Activated CD4-positive, alpha-beta T cell treated with anti-CD3 and anti-CD28 coated beads, Interleukin-2, amount 10 ng/mL, durations not matched to agents 24 days and 14 days (primary cell): Measurements from ENCODE around the gene CHCHD6. TPM values are rescaled to one million over a fixed set of nuclear protein-coding genes. Genes with fewer than 3 reads are reported as not detected.
A peak's percentile ranks its signal among the peaks of the same experiment; 100 is the strongest.

Experiments
- DNase-seq: peaks from one replicate; pipeline ENCODE4 v3.0.0; 2022
- H3K27ac Mint-ChIP-seq: one replicate; pipeline ENCODE4 v1.8.0; 2022; ENCODE audit warnings: mild to moderate bottlenecking, mixed read lengths
- H3K27me3 Mint-ChIP-seq: one replicate; pipeline ENCODE4 v1.8.0; 2022; ENCODE audit warnings: mixed read lengths
- H3K36me3 Mint-ChIP-seq: one replicate; pipeline ENCODE4 v1.8.0; 2022; ENCODE audit warnings: low read depth, mild to moderate bottlenecking, mixed read lengths
- H3K4me1 Mint-ChIP-seq: one replicate; pipeline ENCODE4 v1.8.0; 2021; ENCODE audit warnings: mixed read lengths
- H3K4me3 Mint-ChIP-seq: one replicate; pipeline ENCODE4 v1.8.0; 2022; ENCODE audit warnings: mild to moderate bottlenecking, moderate library complexity, mixed read lengths
- H3K9me3 Mint-ChIP-seq: one replicate; pipeline ENCODE4 v1.8.0; 2021; ENCODE audit warnings: mixed read lengths
- intact Hi-C: fragments of 100-400 bp; cut with micrococcal nuclease; formaldehyde crosslinking; loops from one replicate; pipeline ENCODE4 v1.15.1; 2023
- total RNA-seq: library from RNA; stranded (reverse); gene quantifications from 2 replicates; pipeline ENCODE4 v1.2.3, GENCODE V29; 2022

CHCHD6 gene
- total RNA-seq, 1 donor from 2014 or later, result 18.5 TPM

GRCh38 chr3:126858401-126858800, 154.4 kb downstream of the CHCHD6 start:
- DNase-seq, result no peak
- no peaks in the 10 kb centered on the region for H3K9me3 Mint-ChIP-seq
- H3K27ac Mint-ChIP-seq, result no peak overlapping the region
- no peaks in the 10 kb centered on the region for H3K36me3 Mint-ChIP-seq
- H3K4me1 Mint-ChIP-seq, result no peaks in the 10 kb centered on the region
- H3K4me3 Mint-ChIP-seq, result no peak overlapping the region
- intact Hi-C loops, result no loop called here
- H3K27me3 Mint-ChIP-seq, result no peaks in the 10 kb centered on the region

- H3K9me3 Mint-ChIP-seq, result no peaks in the 10 kb centered on the region
- H3K27me3 Mint-ChIP-seq, result no peaks in the 10 kb centered on the region
- intact Hi-C loops, result no loop called here
- no peak overlapping the region for H3K27ac Mint-ChIP-seq
- DNase-seq, result no peak
- no peak overlapping the region for H3K4me3 Mint-ChIP-seq
- H3K4me1 Mint-ChIP-seq, result no peaks in the 10 kb centered on the region
- H3K36me3 Mint-ChIP-seq, result no peaks in the 10 kb centered on the region
Observed at GRCh38 chr3:126858887-126859286, 154.8 kb downstream of the CHCHD6 start.

- DNase-seq, result no peak
- Mint-ChIP-seq H3K36me3 (no peaks in the 10 kb centered on the region), H3K27ac (no peak overlapping the region), H3K4me1 (no peaks in the 10 kb centered on the region), H3K4me3 (no peak overlapping the region), H3K27me3 (no peaks in the 10 kb centered on the region), H3K9me3 (no peaks in the 10 kb centered on the region)
- intact Hi-C loops, result no loop called here
Observed at GRCh38 chr3:126859415-126860246, 155.6 kb downstream of the CHCHD6 start.

GRCh38 chr3:126865736-126866135, 161.7 kb downstream of the CHCHD6 start:
- Mint-ChIP-seq H3K27ac (peak overlapping the region; percentile 10), H3K4me1 (peaks cover 2% of the 10 kb centered on the region), H3K4me3 (no peak overlapping the region), H3K36me3 (peaks cover 8% of the 10 kb centered on the region), H3K9me3 (peaks cover 6% of the 10 kb centered on the region), H3K27me3 (no peaks in the 10 kb centered on the region)
- no peak for DNase-seq
- intact Hi-C loops, result no loop called here

GRCh38 chr3:126866175-126866759, 162.2 kb downstream of the CHCHD6 start:
- intact Hi-C loops, result no loop called here
- Mint-ChIP-seq H3K4me1 (peaks cover 2% of the 10 kb centered on the region), H3K36me3 (peaks cover 8% of the 10 kb centered on the region), H3K27ac (no peak overlapping the region), H3K27me3 (no peaks in the 10 kb centered on the region), H3K9me3 (peaks cover 6% of the 10 kb centered on the region), H3K4me3 (no peak overlapping the region)
- no peak for DNase-seq

- peaks cover 2% of the 10 kb centered on the region for H3K4me1 Mint-ChIP-seq
- intact Hi-C loops, result no loop called here
- no peak for DNase-seq
- no peak overlapping the region for H3K27ac Mint-ChIP-seq
- H3K4me3 Mint-ChIP-seq, result no peak overlapping the region
- peaks cover 6% of the 10 kb centered on the region for H3K9me3 Mint-ChIP-seq
- H3K27me3 Mint-ChIP-seq, result no peaks in the 10 kb centered on the region
- H3K36me3 Mint-ChIP-seq, result peaks cover 8% of the 10 kb centered on the region
Observed at GRCh38 chr3:126867190-126867862, 163.3 kb downstream of the CHCHD6 start.

- Mint-ChIP-seq H3K27ac (no peak overlapping the region), H3K4me3 (no peak overlapping the region), H3K36me3 (peaks cover 8% of the 10 kb centered on the region), H3K4me1 (peaks cover 2% of the 10 kb centered on the region), H3K27me3 (no peaks in the 10 kb centered on the region), H3K9me3 (peaks cover 6% of the 10 kb centered on the region)
- intact Hi-C loops, result no loop called here
- no peak for DNase-seq
Observed at GRCh38 chr3:126867863-126868200, 163.8 kb downstream of the CHCHD6 start.

GRCh38 chr3:126870608-126871210, 166.7 kb downstream of the CHCHD6 start:
- no peak overlapping the region for H3K27ac Mint-ChIP-seq
- H3K36me3 Mint-ChIP-seq, result peaks cover under 1% of the 10 kb centered on the region
- no peaks in the 10 kb centered on the region for H3K27me3 Mint-ChIP-seq
- intact Hi-C loops, result no loop called here
- no peak for DNase-seq
- peaks cover under 1% of the 10 kb centered on the region for H3K9me3 Mint-ChIP-seq
- H3K4me1 Mint-ChIP-seq, result no peaks in the 10 kb centered on the region
- H3K4me3 Mint-ChIP-seq, result no peak overlapping the region

GRCh38 chr3:126872701-126873342, 168.8 kb downstream of the CHCHD6 start:
- Mint-ChIP-seq H3K4me3 (no peak overlapping the region), H3K4me1 (no peaks in the 10 kb centered on the region), H3K9me3 (no peaks in the 10 kb centered on the region), H3K27ac (no peak overlapping the region), H3K36me3 (no peaks in the 10 kb centered on the region), H3K27me3 (no peaks in the 10 kb centered on the region)
- DNase-seq, result no peak
- intact Hi-C loops, result no loop called here

GRCh38 chr3:126873416-126873815, 169.4 kb downstream of the CHCHD6 start:
- no peaks in the 10 kb centered on the region for H3K27me3 Mint-ChIP-seq
- H3K36me3 Mint-ChIP-seq, result no peaks in the 10 kb centered on the region
- no peaks in the 10 kb centered on the region for H3K4me1 Mint-ChIP-seq
- H3K4me3 Mint-ChIP-seq, result no peak overlapping the region
- no peaks in the 10 kb centered on the region for H3K9me3 Mint-ChIP-seq
- DNase-seq, result no peak
- intact Hi-C loops, result no loop called here
- H3K27ac Mint-ChIP-seq, result no peak overlapping the region

- no peak for DNase-seq
- no peak overlapping the region for H3K27ac Mint-ChIP-seq
- H3K27me3 Mint-ChIP-seq, result no peaks in the 10 kb centered on the region
- H3K36me3 Mint-ChIP-seq, result no peaks in the 10 kb centered on the region
- intact Hi-C loops, result no loop called here
- no peak overlapping the region for H3K4me3 Mint-ChIP-seq
- no peaks in the 10 kb centered on the region for H3K9me3 Mint-ChIP-seq
- H3K4me1 Mint-ChIP-seq, result no peaks in the 10 kb centered on the region
Observed at GRCh38 chr3:126878664-126879063, 174.6 kb downstream of the CHCHD6 start.

GRCh38 chr3:126880901-126881300, 176.9 kb downstream of the CHCHD6 start:
- H3K27ac Mint-ChIP-seq, result no peak overlapping the region
- intact Hi-C loops, result no loop called here
- no peaks in the 10 kb centered on the region for H3K36me3 Mint-ChIP-seq
- H3K27me3 Mint-ChIP-seq, result no peaks in the 10 kb centered on the region
- H3K4me3 Mint-ChIP-seq, result no peak overlapping the region
- H3K9me3 Mint-ChIP-seq, result no peaks in the 10 kb centered on the region
- no peak for DNase-seq
- no peaks in the 10 kb centered on the region for H3K4me1 Mint-ChIP-seq

GRCh38 chr3:126881861-126882260, 177.8 kb downstream of the CHCHD6 start:
- Mint-ChIP-seq H3K36me3 (no peaks in the 10 kb centered on the region), H3K9me3 (no peaks in the 10 kb centered on the region), H3K27me3 (no peaks in the 10 kb centered on the region), H3K4me1 (no peaks in the 10 kb centered on the region), H3K4me3 (no peak overlapping the region), H3K27ac (no peak overlapping the region)
- no peak for DNase-seq
- intact Hi-C loops, result no loop called here

GRCh38 chr3:126883241-126883640, 179.2 kb downstream of the CHCHD6 start:
- no peaks in the 10 kb centered on the region for H3K4me1 Mint-ChIP-seq
- no peak overlapping the region for H3K4me3 Mint-ChIP-seq
- DNase-seq, result no peak
- H3K27me3 Mint-ChIP-seq, result no peaks in the 10 kb centered on the region
- H3K36me3 Mint-ChIP-seq, result no peaks in the 10 kb centered on the region
- no peaks in the 10 kb centered on the region for H3K9me3 Mint-ChIP-seq
- intact Hi-C loops, result no loop called here
- no peak overlapping the region for H3K27ac Mint-ChIP-seq
